T-helper 9 cell (primary cell): ENCODE measurements around the gene TCAF1.

ENCODE experiments used
- DNase-seq: peaks from one replicate; pipeline ENCODE4 v3.0.0-alpha.2; 2020
- total RNA-seq, 2 donors: gene quantifications; one replicate each; lab custom pipeline; 2026; lab: John Stamatoyannopoulos, UW

Gene TCAF1, protein sequence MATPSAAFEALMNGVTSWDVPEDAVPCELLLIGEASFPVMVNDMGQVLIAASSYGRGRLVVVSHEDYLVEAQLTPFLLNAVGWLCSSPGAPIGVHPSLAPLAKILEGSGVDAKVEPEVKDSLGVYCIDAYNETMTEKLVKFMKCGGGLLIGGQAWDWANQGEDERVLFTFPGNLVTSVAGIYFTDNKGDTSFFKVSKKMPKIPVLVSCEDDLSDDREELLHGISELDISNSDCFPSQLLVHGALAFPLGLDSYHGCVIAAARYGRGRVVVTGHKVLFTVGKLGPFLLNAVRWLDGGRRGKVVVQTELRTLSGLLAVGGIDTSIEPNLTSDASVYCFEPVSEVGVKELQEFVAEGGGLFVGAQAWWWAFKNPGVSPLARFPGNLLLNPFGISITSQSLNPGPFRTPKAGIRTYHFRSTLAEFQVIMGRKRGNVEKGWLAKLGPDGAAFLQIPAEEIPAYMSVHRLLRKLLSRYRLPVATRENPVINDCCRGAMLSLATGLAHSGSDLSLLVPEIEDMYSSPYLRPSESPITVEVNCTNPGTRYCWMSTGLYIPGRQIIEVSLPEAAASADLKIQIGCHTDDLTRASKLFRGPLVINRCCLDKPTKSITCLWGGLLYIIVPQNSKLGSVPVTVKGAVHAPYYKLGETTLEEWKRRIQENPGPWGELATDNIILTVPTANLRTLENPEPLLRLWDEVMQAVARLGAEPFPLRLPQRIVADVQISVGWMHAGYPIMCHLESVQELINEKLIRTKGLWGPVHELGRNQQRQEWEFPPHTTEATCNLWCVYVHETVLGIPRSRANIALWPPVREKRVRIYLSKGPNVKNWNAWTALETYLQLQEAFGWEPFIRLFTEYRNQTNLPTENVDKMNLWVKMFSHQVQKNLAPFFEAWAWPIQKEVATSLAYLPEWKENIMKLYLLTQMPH
- total RNA-seq = 8.0 to 19.8 reads per million in 2 donors

DNA sequence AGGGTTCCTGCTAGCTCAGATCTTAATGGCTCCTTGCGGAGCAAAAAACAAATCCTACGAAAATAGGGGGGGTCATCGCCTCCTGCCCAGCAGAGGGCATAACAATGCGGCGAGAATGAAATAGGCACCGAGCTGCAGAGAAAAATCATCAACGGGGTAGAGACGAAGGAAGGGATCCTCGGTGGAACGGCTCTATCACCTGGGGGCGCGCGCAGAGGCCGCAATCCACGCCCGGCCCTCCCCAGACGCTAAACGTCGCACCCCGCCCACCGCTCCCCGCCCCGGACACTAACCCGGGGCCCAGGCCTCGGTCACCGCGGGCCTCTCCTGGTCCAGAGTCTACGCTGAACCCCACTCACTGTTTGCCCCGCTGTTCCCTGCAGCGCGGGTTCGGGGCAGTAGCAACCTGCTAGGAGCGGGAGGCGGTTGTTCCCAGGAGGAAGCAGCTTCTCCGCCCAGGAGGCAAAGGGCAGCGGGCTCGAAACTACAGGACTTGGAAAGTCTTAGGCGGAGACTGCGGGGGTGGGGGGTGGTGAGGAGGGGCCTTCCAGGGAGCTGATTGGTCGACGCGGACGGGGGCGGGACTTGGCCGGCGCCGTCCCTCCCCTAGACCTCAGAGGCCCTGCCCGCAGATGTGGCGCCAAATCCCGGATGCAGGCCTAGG is at the start of gene TCAF1:
TCAF1 (minus strand) TSS at position 509 of the 664 bp plus-strand sequence. CDS start 25,568 bp downstream, outside the sequence.
- DNase-seq = peak; percentile 89

DNA sequence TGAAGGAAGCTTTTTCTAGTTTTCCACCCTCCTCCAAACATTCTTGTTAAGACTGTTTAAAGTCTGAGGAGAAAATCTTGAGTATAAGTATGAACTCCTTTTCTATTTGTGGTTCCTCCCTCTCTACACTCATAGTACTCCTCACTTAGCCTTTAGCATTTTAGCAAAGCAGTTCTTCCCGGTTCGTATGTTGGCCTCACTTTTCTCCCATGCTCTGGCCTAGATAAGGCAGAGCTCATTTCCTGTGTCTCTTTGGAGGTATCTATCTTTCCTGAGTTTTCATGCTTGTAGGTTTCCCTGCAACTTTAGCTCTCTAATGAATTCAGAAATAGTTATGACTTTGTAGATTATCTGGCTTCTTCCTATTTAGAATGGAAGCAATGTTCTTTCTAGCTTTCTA is 46.8 kb upstream of the TCAF1 start:
- DNase-seq = no peak

DNA sequence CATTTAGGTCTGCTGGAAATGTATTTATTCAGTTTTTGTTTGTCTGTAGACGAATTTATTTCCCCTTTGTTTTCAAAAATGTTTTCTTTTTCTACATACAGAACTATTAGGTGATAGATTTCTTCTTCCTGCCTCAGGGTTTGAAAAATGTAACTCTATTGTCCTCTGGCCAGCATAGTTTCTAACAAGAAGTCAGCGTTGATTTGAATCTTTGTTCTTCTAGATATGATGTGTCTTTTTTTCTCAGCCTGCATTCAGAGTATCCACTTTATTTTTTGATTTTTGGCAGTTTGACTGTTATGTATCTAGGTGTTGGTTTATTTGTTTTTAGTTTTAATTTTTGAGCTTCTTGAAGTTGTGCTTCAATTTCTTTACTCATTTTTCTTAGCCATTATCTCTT is 45.1 kb upstream of the TCAF1 start:
- DNase-seq = no peak

DNA sequence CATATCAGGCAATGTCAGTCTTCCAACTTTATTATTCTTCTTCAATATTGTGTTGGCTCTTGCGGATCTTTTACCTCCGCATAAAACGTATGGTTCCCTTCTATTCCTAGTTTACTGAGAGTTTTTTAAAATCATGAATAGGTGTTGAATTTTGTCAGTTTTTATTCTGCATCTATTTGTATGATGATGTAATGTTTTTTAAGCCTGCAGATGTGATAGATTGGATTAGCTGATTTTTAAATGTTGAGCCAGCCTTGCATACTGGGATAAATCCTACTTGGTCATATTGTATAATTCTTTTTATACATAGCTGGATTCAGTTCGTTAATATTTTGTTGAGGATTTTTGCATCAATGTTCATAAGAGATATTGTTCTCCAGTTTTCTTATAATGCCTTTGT is 43.4 kb upstream of the TCAF1 start:
- no peak for DNase-seq

DNA sequence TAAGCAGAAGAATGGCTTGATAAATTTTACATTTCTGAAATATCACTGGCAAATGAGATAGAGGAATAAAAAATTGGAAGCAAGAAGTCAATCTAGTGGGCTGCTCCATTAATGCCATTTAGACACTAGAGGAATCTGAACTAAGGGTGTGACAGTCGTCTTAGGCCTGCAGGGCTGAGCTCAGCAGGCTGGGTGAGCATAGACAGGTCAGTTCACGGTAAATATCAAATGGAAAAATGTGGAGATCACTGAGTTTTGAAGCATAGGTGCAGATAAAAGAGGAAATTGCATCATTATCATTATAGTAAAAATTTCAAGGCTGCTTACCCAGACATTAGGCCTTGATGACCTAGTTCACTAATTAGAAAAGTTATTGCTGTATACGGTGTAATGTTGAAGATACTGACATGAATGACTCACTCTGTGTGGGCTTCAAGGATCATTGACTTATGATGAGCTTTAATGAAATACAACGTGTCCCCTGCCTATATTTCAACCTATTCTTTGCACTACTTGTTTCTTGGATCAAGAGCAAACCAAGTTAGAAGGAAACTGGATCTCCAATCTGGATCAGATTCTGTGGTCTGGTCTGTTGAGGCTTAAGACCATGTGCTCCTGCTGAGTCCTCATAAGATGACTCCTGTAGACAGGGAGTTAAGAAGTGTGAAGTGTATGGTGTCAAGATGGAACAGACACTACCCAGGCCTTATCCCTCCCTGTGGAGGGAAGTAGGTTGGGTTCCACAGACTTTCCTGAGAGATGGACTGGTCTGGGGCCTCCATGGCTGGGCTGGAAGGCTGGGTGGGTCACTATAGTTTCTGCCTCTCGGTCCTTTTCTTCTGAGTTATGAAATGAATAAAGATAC is 36.6 kb upstream of the TCAF1 start:
- DNase-seq = no peak

DNA sequence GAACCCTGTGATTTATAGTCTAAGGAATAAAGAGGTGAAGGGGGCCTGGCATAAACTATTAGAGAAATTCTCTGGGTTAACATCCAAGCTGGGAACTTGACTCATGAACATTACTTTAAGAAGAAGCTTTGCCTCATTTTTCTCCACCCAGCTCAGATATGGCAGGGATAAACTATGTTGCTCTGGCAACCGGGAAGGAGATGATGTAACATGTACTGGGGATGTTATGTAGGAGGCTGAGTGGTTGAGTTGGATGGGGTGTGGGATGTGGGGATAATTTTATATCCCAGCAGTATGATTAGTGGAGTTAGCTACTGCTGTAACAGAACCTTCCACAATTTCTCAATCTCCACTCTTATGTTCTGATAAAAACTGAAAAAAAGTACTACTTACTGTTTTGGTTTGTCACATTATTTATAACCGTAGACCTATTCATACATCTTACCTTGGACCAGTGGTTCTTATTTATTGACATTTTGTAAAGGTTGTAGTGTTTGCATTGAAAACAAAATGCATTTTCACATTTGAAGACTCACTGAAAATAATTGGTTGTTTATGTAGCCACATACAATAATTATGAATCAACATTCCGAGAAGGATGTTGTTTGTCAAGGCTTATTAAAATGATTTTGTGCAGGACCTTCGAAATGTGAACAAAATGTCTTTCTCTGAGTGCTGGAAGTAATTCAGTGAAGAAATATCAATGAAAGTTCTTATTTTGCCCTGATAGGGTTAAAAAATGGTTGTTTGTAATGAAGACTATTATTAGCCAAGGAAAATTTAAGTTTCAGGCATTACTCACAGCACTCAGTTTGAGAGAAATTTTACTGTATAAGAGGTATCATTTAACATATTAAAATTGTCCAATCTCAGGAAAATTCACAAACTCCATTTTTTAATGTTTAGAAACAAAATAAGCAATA is 34.4 kb upstream of the TCAF1 start:
- no peak for DNase-seq

DNA sequence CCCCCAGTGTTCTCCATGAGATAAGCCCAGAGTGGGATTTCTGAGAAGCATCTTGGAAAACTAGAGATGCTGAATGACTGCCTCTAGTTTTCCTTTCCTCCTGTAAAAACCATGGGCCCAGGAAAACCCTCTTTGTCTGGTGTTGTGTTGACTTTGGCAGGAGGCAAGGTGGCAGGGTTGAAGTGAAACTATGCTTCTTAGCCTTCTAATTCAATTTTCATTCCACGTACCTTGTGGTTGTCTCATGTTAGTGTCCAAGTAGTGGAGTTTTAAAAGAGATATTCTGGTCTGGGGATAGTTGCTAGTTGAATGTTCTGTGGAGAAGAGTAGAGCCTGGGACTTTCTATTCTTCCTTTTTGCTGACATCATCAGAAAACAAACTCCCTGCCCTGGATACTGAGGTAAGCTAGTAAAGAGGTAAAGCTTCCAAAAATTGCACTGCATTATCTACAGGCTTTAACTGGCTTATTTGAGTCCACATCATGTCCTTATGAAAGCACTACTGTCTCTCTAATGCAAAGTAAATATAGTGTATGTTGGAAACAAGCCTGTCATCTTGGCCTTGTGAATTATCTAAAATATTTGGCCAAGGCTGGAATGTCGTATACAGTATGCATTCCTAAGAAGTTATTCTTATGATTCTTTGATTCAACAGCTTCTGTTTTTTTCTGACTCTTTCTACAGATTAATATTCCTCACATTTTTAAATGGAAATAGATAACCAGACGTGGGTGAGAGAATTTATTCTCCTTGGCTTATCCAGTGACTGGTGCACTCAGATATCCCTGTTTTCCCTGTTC is 32.8 kb upstream of the TCAF1 start, which contains the start of gene OR2F2:
OR2F2 (plus strand) TSS at position 708 of the 800 bp plus-strand sequence; CDS start at position 708, 0 bp downstream.
- DNase-seq = no peak

DNA sequence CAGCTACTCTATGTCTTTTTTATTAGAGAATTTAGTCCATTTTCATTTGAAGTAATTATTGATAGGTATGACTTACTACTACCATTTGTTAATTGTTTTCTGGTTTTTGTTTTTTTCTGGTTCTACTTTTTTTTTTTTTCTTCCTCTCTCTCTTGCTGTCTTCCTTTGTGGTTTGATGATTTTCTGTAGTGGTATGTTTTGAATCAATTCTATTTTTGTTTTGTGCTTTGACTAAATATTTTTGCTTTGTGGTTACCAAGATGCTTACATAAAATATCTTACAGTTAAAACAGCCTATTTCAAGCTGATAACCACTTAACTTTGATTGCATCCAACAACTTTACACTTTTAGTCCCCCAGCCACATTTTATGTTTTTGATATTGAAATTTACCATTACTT is 29.8 kb upstream of the TCAF1 start:
- DNase-seq = no peak

DNA sequence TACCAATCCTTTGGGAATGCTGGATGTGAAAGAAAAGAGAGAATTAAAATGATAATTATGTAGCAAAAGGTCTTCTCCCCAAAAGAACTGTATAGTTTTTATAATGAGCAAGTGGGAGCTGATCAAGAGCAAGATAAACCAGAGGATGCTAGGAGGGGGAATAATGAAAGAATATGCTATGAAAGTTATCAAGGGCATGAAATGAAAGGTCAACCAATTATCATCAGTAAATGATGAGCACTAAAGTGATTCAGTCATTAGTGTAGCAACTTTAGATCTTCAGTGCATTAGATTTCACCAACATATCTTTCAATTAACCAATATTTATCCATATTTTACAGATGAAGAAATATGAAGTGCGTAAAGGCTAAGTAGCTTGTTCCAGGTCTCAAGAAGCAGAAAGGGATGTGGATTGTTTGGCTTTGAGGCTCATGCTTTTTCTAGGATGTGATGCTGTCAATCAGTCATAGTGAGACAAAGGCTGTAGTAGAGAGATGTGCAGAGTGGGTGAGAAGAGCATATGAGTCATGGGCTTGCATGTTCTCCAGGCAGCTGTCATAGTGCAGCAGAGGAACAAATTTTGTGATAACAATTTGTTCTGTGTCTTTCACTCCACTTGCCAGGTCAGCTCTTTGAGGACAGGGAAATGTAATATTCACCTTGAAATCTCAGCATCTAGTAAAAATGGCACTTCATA is 27.4 kb upstream of the TCAF1 start:
- DNase-seq = no peak

DNA sequence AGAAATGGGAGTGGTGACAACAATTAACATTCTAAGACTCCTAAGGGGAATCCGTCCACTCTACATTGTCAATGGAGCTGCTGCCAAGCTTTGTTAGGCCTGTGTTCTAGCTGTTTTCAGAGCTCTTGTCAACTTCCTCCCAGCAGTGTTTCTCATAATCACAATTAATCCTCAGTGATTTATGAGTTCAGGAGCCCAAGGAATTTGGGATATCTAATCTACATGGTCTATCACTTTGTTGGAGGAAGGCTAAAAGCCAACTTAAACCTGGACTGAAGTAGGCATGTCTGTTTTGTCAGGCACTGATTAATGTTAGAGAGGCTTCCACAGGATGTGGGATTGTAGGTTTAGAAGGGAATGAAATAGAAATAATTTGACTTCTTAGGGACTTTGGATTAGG is 22.9 kb upstream of the TCAF1 start:
- DNase-seq = no peak

DNA sequence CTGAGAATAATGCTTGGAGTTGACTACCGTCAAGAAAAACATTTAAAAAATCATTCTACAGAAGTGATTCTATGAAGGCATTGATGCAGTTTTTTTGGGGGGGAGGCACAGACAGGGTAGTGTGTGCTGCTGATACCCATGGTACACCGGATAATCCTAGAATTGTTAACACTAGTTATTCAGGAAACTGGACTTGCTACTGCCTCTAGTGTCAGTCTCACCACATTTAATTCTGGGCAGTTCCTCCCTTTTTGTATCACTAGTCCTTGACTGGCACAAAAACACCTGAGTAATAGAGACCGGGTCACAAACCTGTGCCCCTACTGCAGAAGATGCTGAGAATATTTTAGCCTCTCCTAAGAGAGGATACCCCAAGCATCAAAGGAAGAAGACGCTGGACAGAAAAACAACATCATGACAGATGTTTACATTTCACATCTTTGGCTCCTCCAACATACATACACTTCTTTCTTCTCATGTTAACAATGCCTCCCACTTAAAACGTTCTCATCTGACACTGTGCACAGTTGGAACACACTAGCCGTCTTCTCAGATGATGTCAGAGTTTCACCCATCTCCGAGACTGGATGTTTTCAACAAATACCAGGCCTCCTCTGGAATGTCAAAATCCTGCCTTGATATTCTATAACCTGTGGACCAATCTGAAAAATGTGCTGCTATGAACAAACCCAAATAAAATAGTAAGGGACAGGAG is 13.1 kb upstream of the TCAF1 start:
- no peak for DNase-seq

DNA sequence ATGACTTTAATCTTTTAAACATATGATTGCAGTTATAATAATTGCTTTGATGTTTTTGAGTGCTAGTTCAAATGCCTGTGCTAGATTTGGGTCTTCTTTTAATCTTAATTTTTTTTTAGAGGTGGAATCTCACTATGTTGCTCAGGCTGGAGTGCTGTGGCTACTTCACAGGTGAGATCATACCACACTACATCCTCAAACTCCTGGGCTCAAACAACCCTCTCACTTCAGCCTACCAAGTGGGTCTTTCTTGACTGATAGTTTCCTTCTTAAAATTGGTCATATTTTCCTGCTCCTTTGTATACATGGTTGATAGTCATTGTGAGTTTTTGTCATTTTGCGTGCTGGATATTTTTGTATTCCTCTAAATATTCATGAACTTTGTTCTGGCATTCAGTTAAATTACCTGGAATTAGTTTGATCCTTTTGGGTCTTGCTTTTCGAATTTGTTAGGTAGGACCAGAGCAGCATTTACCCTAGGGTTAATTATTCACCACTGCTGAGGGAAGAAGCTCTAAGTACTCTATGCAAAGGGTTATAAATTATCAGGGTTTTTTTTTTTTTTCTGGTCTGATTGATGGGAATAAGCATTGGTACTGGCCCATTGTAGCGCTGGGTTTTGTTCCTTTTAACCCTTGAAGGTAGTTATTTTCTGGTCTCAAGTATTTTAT is 12.1 kb upstream of the TCAF1 start:
- no peak for DNase-seq

DNA sequence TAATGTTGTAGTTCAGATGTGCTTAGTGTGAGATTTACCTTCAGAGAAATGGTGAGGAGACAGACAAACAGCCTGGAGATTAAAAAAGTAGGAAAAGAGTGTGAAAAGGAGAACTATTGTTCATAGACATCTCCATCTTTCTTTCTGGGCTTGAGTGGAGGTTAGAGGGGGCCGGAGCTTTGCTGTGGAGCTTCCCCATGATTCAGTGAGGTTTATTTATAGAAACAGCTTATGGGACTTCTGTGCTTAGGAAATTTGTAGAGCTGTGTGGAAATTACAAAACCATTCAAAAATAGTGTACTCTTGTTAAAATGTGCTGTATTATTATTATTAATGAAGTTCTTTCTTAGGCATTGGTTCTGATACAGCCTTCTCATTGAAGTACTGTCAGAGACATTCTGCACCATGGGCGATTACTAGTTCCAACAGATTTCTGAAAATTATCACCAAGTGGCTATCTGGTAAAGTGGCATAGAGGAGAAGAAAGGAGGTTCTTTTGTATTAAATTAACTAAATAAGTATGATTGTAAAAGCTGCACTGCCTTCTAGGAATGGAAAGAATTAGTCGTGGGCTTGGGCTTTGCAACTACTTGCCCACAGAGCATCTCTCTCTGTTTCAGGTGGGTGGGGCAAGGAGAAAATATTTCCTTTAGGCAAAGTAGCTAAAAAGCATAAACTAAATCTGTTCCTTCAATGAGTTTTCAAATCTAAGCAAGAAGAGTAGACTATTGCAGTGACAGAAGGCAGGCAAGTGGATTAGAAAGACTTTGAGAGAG is 8.7 kb upstream of the TCAF1 start:
- DNase-seq = no peak

DNA sequence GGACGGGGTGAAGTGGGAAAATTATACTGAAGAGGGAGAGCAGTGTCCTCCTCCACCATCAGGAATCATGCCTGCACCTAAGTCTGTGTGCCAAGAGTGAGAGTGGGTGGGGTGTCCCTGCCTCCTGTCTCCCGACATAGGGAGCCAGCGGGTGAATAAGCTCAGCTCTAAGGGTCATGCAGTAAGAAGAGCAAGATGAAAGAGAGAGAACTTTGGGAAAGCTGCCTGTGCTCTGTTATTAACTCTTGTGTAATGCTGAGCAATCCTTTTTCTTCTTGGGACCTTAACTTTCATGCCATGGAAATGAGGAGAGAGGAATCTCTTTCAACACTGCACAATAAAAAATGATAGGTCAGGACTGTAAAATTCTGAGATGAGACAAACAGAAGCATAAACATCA is 7.9 kb upstream of the TCAF1 start:
- DNase-seq = no peak

DNA sequence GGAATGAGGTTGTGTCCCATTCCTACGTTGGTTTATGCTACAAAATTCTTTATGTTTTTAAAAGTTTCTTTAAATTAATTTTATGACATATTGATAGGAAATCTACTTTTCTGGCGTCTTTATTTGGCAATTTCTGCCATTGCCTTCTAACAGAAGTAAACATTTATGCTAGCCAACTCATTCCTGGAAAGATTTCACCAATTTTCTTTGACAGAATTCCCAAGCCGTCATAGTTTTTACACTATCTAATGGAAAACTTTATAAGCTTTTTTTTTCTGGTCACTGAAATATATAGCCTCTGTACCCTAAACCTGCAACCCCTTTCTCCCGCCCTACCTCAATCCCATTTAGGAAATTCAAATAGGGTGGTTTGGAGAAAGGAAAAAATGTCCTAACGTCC is 6.1 kb upstream of the TCAF1 start:
- no peak for DNase-seq

DNA sequence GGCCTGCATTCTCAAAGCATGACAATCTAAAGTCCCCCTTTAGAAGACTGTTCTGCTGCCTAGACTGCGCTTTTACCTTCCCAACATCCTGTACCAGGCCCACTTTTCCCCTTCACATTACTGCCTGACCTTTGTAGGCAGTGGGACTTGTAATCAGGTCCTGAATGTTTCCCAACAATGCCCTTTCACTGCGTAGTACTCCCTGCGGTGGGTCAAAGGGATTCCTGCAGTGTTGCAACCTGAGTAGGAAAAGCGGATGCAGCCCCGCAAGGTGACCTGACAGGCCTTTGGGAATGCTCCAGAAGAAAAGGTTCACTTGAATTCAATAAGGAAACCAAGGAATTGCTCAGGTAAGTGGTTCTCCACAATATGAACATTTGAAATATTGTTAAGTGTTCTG is 4.9 kb upstream of the TCAF1 start:
- no peak for DNase-seq

DNA sequence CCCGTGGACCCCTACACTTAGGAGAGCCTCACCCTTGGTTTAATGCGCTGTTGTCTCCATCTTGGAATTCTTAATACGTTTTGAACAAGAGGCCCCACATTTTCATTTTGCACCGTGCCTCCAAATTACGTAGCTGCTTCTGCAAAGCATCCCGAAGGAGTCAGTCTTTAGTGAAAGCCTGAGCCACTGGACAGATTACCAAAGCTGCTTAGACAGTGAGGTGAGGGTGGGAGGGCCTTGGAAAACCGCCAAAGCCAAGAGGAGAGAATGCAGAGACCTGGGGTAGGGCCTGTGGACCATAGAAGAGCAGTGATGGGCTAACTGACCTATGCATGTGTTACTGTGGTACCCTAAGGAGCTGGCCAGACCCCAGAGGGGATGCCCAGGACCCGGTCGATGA is 4.2 kb upstream of the TCAF1 start:
- no peak for DNase-seq
